Measurements from ENCODE around the gene ZNF581. TPM values are rescaled to one million over a fixed set of nuclear protein-coding genes. Genes with fewer than 3 reads are reported as not detected.
A peak's percentile ranks its signal among the peaks of the same experiment; 100 is the strongest.

Gene ZNF581
- total and polyA plus RNA-seq, 2 experiments from 2014 or later: 22.3 to 42.0 TPM

- no peaks in the 10 kb centered on the region for H3K9me3 ChIP-seq (ENCODE audit: low read depth)
- H3K27me3 ChIP-seq: no peaks in the 10 kb centered on the region
- peak overlapping the region; percentile 51 for H3K4me3 ChIP-seq
- peak overlapping the region; percentile 99 for H3K27ac ChIP-seq
- H3K4me1 ChIP-seq (ENCODE audit: low read depth): peaks cover 3% of the 10 kb centered on the region
- peaks cover 2% of the 10 kb centered on the region for H3K36me3 ChIP-seq
- no peak for DNase-seq (ENCODE audit: low read depth in 1 of 2, low spot score in 1 of 2)
- TF ChIP-seq, protein P1, sequence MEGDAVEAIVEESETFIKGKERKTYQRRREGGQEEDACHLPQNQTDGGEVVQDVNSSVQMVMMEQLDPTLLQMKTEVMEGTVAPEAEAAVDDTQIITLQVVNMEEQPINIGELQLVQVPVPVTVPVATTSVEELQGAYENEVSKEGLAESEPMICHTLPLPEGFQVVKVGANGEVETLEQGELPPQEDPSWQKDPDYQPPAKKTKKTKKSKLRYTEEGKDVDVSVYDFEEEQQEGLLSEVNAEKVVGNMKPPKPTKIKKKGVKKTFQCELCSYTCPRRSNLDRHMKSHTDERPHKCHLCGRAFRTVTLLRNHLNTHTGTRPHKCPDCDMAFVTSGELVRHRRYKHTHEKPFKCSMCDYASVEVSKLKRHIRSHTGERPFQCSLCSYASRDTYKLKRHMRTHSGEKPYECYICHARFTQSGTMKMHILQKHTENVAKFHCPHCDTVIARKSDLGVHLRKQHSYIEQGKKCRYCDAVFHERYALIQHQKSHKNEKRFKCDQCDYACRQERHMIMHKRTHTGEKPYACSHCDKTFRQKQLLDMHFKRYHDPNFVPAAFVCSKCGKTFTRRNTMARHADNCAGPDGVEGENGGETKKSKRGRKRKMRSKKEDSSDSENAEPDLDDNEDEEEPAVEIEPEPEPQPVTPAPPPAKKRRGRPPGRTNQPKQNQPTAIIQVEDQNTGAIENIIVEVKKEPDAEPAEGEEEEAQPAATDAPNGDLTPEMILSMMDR (IDR thresholded peaks at IDR 0.05; ENCODE audit: low read depth, low read length): no peak
Observed at GRCh38 chr19:55625004-55625326, 18.5 kb upstream of the ZNF581 start.

- Histone ChIP-seq H3K9me3 (ENCODE audit: low read depth) (no peaks in the 10 kb centered on the region), H3K27me3 (no peaks in the 10 kb centered on the region), H3K27ac (no peak overlapping the region), H3K4me1 (ENCODE audit: low read depth) (peaks cover 3% of the 10 kb centered on the region), H3K36me3 (peaks cover 2% of the 10 kb centered on the region), H3K4me3 (no peak overlapping the region)
- no peak for DNase-seq (ENCODE audit: low read depth in 1 of 2, low spot score in 1 of 2)
- TF ChIP-seq, protein P1 (IDR thresholded peaks at IDR 0.05; ENCODE audit: low read depth, low read length): no peak
Observed at GRCh38 chr19:55626350-55626749, 17.1 kb upstream of the ZNF581 start.

DNA sequence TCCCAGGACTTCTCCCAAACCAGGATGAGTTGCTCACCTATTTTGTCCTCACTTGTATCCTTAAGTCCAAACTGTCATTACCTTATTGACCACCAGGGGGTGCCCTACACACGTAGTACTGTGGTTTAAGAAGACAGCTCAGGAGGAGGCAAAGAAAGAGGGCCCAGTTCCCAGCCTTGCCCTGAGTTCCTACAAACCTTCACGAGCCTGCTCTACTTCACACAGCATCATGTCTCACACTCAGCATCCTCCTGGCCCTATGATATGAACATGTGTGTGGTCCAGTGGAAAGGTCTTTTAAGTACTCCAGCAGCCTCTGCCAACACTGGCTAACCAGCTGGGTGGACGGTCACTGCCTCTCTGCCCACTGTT lies 11.0 kb upstream of the ZNF581 start:
- Histone ChIP-seq H3K4me1 (ENCODE audit: low read depth) (peaks cover 5% of the 10 kb centered on the region), H3K27me3 (no peaks in the 10 kb centered on the region), H3K36me3 (no peaks in the 10 kb centered on the region), H3K4me3 (no peak overlapping the region), H3K9me3 (ENCODE audit: low read depth) (no peaks in the 10 kb centered on the region), H3K27ac (peak overlapping the region; percentile 64)
- peak; percentile 96 to 97 for DNase-seq (ENCODE audit: low read depth in 1 of 2, low spot score in 1 of 2)
- TF ChIP-seq, protein P1 (IDR thresholded peaks at IDR 0.05; ENCODE audit: low read depth, low read length): peak; percentile 82

DNA sequence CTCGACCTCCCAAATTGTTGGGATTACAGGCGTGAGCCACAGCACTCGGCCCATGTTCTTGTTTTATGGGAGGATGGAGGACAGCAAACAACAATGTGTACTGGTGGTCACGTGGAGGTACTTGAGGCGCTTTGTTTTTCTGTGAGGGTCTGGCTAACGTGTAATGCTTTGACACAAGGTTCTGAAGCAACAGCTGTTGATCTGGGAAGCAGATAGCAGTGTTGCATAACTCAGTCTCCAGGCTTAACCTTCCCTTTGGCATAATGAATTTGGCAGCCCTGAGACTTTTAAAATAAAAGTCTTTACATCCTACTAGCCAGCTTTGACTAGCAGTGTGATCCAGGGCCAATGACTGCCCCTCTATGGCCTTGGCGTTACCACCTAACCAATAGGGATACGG lies 9.6 kb upstream of the ZNF581 start:
- no peak for DNase-seq (ENCODE audit: low read depth in 1 of 2, low spot score in 1 of 2)
- H3K9me3 ChIP-seq (ENCODE audit: low read depth): no peaks in the 10 kb centered on the region
- no peaks in the 10 kb centered on the region for H3K36me3 ChIP-seq
- H3K27me3 ChIP-seq: no peaks in the 10 kb centered on the region
- no peak overlapping the region for H3K27ac ChIP-seq
- H3K4me1 ChIP-seq (ENCODE audit: low read depth): peaks cover 5% of the 10 kb centered on the region
- no peak overlapping the region for H3K4me3 ChIP-seq
- TF ChIP-seq, protein P1 (IDR thresholded peaks at IDR 0.05; ENCODE audit: low read depth, low read length): no peak

DNA sequence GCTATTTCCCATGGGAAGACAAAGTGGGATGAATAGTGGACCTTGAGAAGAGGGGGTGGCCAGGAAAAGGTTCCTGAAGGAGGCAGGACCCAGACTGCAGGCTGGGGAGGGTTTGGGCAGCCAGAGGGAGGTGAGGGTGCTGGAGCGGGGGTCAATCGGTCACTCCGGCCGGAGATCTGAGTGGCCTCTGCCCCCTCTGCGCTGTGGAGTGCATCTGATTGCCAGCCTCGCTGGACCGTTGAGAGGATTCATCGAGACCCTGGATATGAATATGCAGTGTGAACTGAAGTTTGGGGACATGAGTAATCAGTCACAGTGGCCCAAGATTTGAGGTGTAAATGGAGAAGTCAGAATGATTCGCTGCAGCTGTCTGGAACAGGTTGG lies 8.1 kb upstream of the ZNF581 start:
- no peak for DNase-seq (ENCODE audit: low read depth in 1 of 2, low spot score in 1 of 2)
- peaks cover 5% of the 10 kb centered on the region for H3K4me1 ChIP-seq (ENCODE audit: low read depth)
- peak overlapping the region; percentile 96 for H3K27ac ChIP-seq
- H3K27me3 ChIP-seq: no peaks in the 10 kb centered on the region
- H3K36me3 ChIP-seq: no peaks in the 10 kb centered on the region
- no peaks in the 10 kb centered on the region for H3K9me3 ChIP-seq (ENCODE audit: low read depth)
- peak overlapping the region; percentile 93 for H3K4me3 ChIP-seq
- TF ChIP-seq, protein P1 (IDR thresholded peaks at IDR 0.05; ENCODE audit: low read depth, low read length): no peak

DNA sequence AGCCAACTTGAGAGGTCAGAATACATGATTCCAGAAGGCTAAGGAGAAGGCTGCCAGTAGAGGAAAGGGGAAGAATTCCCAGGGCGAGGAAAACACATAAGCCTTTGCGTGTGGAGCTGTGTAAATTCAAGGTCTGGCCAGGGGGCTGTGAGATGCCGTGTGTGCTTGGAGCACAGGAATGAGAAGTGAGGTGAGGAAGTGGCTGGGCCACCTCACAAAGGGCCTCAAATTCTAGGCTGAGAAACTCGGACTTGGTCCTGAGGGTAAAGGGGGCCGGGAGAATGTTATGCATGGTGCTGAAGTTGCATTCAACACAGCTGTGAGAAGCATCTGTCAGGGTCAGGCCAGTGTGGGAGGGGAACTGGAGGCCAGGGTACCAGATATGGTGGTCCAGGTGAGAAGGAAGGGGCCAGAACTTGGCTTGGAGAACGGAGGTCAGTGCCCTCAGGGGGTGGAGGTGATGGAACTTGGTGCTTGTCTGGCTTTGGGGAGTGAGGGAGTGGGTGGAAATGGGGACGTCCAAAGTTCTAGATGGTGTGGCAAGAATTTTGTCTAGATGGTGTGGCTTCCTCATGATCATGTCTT lies 7.5 kb upstream of the ZNF581 start:
- no peak for DNase-seq (ENCODE audit: low read depth in 1 of 2, low spot score in 1 of 2)
- TF ChIP-seq, protein P1 (IDR thresholded peaks at IDR 0.05; ENCODE audit: low read depth, low read length): no peak
- Histone ChIP-seq H3K27ac (no peak overlapping the region), H3K36me3 (no peaks in the 10 kb centered on the region), H3K9me3 (ENCODE audit: low read depth) (no peaks in the 10 kb centered on the region), H3K4me1 (ENCODE audit: low read depth) (peaks cover 5% of the 10 kb centered on the region), H3K4me3 (peak overlapping the region; percentile 93), H3K27me3 (no peaks in the 10 kb centered on the region)
